SK-N-MC (cell line): ENCODE data around the gene TOM1.

Experiments used
- FOXP2 ChIP-seq: optimal IDR thresholded peaks from 2 replicates; pipeline ENCODE3; 2011; ENCODE audit warnings: mild to moderate bottlenecking, moderate library complexity; ENCODE audit not compliant: insufficient read depth; ENCODE audit errors: extremely low read length, control extremely low read depth
- POLR2AphosphoS5 ChIP-seq: IDR thresholded peaks from 2 replicates; pipeline ENCODE4 v1.6.1; 2012; ENCODE audit warnings: mild to moderate bottlenecking, low read depth, low read length, borderline replicate concordance

GRCh38 chr22:35375031-35375430 lies 75.3 kb downstream of the TOM1 start:
- TF ChIP-seq FOXP2 (no peak), POLR2AphosphoS5 (no peak)
